Thoracic aorta (tissue), 2 donors: ENCODE data around the gene SEPTIN10. TPM values are rescaled to one million over a fixed set of nuclear protein-coding genes. Genes with fewer than 3 reads are reported as not detected.

Source experiments
- ATAC-seq: fragments of 150-250 bp; one replicate; pipeline ENCODE4 v1.8.0; 2017; ENCODE audit warnings: low read depth; ENCODE audit not compliant: insufficient number of reproducible peaks, low FRiP score
- DNase-seq: peaks from one replicate; pipeline ENCODE4 v3.0.0-alpha.2; 2020; ENCODE audit warnings: low spot score
- H3K27ac ChIP-seq, 2 donors: fragments of 200-600 bp; sonication (generic); 1 replicate in 1 of 2; 2 replicates in 1 of 2; pipeline ENCODE4 v1.5.1; 2016; ENCODE audit warnings: mild to moderate bottlenecking in 2 of 2, moderate library complexity in 2 of 2
- H3K27me3 ChIP-seq: fragments of 200-600 bp; sonication (generic); replicated peaks from 2 replicates; pipeline ENCODE4 v1.6.0; 2016; ENCODE audit warnings: mild to moderate bottlenecking; ENCODE audit not compliant: insufficient read depth
- H3K36me3 ChIP-seq: fragments of 200-600 bp; sonication (generic); one replicate; pipeline ENCODE4 v1.5.1; 2016
- H3K4me1 ChIP-seq, 2 donors: fragments of 200-600 bp; sonication (generic); 1 replicate in 1 of 2; 2 replicates in 1 of 2; pipeline versions ENCODE4 v1.5.1 to v1.6.0; 2016; ENCODE audit warnings: low read depth in 2 of 2, mild to moderate bottlenecking in 1 of 2; ENCODE audit not compliant: control insufficient read depth in 1 of 2
- H3K4me3 ChIP-seq: fragments of 200-600 bp; sonication (generic); 2 replicates; pipeline ENCODE4 v1.5.1; 2016; ENCODE audit warnings: mild to moderate bottlenecking
- H3K9me3 ChIP-seq: fragments of 200-600 bp; sonication (generic); 2 replicates; pipeline ENCODE4 v1.5.1; 2016
- CTCF ChIP-seq: fragments of 200-600 bp; sonication (generic); IDR thresholded peaks from one replicate; pipeline ENCODE4 v1.5.1; 2019; ENCODE audit warnings: antibody characterized with exemption
- total RNA-seq, 2 donors: library from RNA; depleted of rRNA; stranded (reverse); fragments of >200 nt; gene quantifications; one replicate each; pipeline versions ENCODE4 v1.1.0 to v1.2.3, GENCODE V29; 2016

Gene SEPTIN10
- total RNA-seq, 2 donors from 2014 or later, result 80.0 to 106 TPM

- DNase-seq (no peak), ATAC-seq (no peak)
- Histone ChIP-seq H3K4me1 (no peaks in the 10 kb centered on the region), H3K36me3 (no peaks in the 10 kb centered on the region), H3K4me3 (no peak overlapping the region), H3K27ac (no peak overlapping the region), H3K9me3 (no peaks in the 10 kb centered on the region), H3K27me3 (no peaks in the 10 kb centered on the region)
- no peak for TF ChIP-seq CTCF
Measured at GRCh38 chr2:109655287-109655686, 41.5 kb upstream of the SEPTIN10 start.

GRCh38 chr2:109654326-109655050 is 40.7 kb upstream of the SEPTIN10 start:
- no peak overlapping the region for H3K27ac ChIP-seq
- no peaks in the 10 kb centered on the region for H3K36me3 ChIP-seq
- no peaks in the 10 kb centered on the region for H3K27me3 ChIP-seq
- H3K9me3 ChIP-seq, result no peaks in the 10 kb centered on the region
- H3K4me1 ChIP-seq, result no peaks in the 10 kb centered on the region
- ATAC-seq, result no peak
- no peak for DNase-seq
- no peak overlapping the region for H3K4me3 ChIP-seq
- no peak for TF ChIP-seq CTCF

GRCh38 chr2:109649736-109650695 is 36.2 kb upstream of the SEPTIN10 start:
- DNase-seq, result no peak
- peak overlapping the region in 1 of 2 donors; percentile 87 for H3K27ac ChIP-seq
- H3K4me3 ChIP-seq, result no peak overlapping the region
- H3K27me3 ChIP-seq, result no peaks in the 10 kb centered on the region
- no peaks in the 10 kb centered on the region for H3K9me3 ChIP-seq
- no peak for TF ChIP-seq CTCF
- ATAC-seq, result no peak
- peaks cover 5 to 32% of the 10 kb centered on the region in 2 donors for H3K4me1 ChIP-seq
- no peaks in the 10 kb centered on the region for H3K36me3 ChIP-seq

- ATAC-seq, result peak; percentile 49
Measured at GRCh38 chr2:109648041-109648527, 34.3 kb upstream of the SEPTIN10 start.

More at GRCh38 chr2:109648041-109648527, 34.3 kb upstream of the SEPTIN10 start:
- DNase-seq, result no peak
- no peaks in the 10 kb centered on the region for H3K27me3 ChIP-seq
- peak overlapping the region; percentile 50 for H3K4me3 ChIP-seq
- no peaks in the 10 kb centered on the region for H3K9me3 ChIP-seq
- TF ChIP-seq CTCF, result no peak
- peaks cover 11 to 45% of the 10 kb centered on the region in 2 donors for H3K4me1 ChIP-seq
- H3K36me3 ChIP-seq, result no peaks in the 10 kb centered on the region
- H3K27ac ChIP-seq, result peak overlapping the region; percentile 81 to 87
